Measurements from ENCODE around the gene UPK3B.
"Not testable (repeated sequence)": the region's sequence is repeated elsewhere in the genome, so short reads cannot be mapped to it uniquely, and the experiment has no call there.

The UPK3B gene

DNA sequence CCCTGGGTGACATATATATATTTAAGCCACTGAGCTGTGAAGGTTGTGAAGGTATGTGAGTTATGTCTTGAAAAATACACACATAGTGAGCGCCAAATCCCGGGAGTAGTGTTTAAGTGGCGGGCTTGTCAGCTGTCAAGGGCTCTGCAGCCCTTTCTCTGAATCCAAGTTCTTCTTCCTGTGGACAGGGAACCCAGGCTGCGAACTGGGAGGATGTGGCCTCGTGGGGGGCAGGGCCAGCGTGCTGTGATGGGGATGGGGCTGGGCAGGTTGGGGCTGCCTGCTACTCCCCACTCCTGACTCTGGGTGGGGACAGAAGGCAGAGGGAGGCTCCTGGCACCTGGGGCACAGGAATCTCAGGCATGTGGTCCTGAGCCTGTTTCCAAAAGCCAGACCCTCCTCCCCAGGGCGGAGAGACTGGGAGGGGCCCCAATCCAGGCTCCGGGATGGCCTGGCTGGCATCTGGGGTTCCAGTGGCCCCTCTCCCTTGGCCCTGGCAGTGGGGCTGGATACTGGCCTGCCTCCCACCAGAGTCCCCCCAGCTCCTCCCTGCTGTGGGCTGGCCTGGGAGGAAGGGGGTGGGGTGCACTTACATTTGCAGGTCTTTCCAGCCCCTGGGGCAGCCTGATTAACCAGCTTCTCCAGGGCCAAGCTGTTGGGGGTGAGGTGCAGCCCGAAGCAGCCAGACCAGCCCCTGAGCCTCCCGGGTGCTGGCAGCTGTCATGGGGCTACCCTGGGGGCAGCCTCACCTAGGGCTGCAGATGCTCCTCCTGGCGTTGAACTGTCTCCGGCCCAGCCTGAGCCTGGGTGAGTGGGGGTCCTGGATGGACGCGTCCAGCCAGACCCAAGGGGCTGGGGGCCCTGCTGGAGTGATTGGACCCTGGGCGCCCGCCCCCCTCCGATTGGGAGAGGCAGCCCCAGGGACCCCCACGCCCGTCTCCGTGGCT is at the start of gene UPK3B:
UPK3B (plus strand) TSS at position 622 of the 947 bp plus-strand sequence; CDS start at position 723, 101 bp downstream.
- DNase-seq (ENCODE audit: low spot score) = no peak

DNA sequence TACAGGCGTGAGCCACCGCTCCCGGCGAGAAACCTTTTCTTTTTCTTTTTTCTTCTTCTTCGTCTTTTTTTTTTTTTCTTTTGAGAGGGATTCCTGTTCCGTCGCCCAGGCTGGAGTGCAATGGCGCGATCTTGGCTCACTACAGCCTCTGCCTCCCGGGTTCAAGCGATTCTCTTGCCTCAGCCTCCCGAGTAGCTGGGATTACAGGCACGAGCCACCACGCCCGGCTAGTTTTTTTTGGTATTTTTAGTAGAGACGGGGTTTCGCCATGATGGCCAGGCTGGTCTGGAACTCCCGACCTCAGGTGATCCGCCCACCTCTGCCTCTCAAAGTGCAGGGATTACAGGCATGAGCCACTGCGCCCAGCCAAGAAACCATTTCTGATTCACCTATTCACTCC is 49.6 kb upstream of the UPK3B start:
- DNase-seq (ENCODE audit: low spot score) = not testable (repeated sequence)

DNA sequence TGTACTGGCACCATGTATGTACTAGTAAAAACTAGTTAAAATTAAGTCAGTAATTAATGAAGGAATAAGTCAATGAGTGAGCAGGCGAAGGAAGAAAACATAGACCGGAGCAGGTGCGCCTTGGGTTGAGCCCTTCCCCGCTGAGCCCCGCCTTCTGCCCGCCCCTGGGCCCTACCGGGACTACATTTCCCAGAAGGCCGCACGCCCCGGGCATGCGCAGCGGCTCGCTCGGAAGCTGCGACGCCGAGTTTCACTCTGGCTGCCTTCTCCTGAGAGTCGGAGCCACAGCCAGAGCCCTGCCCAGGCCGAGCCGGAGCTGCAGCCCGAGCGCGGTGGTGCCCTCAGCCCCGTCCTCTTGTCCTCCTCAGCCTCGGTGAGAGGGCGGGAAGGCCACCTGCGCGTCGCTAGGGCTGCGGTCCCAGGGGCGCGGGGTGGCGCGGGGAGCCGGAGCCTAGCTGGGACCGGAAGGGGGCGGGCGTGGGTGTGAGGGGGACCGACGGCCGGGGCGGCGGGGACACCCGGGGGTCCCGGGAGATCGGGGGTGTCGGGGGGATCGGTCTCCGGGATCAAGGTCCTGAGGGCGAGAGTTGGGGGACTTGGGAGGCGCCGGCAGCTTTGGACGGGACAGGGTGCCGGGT is 48.8 kb upstream of the UPK3B start, which contains the start of gene DTX2:
DTX2 (plus strand) TSS at position 246 of the 638 bp plus-strand sequence. CDS start 18,801 bp downstream, outside the sequence.
- DNase-seq (ENCODE audit: low spot score) = not testable (repeated sequence)

DNA sequence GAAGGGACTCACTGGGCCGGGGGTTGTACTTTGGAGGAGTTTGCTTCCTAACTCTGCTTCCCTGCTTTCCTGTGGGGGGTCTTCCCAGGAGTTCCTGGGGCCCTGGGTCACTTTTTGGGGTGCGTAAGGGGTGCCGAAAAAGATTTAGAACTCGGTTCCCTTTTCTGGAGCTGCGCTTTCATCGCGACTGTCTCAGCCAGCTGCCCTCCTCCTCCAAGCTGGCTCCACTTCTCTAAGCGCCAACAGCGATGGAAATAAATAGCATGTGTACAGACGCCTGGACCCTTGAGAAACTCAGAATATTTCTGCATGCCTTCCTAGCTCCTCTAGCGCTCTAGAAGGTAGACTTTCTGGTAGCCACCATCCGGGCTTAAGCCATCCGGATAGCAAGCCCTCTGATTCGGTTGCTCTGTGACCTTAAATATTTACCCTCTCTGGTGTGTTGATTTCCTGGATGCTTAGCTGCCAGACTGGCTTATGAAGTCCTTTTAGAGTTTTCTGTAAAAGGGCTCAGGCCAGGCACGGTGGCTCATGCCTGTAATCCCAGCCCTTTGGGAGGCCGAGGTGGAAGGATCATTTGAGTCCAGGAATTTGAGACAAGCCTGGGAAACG is 48.0 kb upstream of the UPK3B start:
- DNase-seq (ENCODE audit: low spot score) = not testable (repeated sequence)

DNA sequence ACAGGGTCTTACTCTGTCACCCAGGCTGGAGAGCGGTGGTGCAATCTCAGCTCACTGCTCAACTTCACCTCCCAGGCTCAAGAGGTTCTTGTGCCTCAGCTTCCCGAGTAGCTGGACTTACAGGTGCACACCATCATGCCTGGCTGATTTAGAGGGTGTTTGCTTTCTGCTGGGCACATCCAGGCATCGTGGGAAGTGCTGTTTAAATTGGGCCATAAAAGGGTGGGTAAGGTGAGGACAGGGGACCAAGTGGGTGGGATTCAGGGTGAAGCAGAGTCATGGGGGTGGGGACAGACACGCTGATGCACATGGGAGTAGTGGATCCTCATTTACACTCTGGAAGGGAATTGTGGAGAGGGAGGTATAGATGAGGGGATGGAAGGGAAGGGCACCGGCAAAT is 45.4 kb upstream of the UPK3B start:
- not testable (repeated sequence) for DNase-seq (ENCODE audit: low spot score)

DNA sequence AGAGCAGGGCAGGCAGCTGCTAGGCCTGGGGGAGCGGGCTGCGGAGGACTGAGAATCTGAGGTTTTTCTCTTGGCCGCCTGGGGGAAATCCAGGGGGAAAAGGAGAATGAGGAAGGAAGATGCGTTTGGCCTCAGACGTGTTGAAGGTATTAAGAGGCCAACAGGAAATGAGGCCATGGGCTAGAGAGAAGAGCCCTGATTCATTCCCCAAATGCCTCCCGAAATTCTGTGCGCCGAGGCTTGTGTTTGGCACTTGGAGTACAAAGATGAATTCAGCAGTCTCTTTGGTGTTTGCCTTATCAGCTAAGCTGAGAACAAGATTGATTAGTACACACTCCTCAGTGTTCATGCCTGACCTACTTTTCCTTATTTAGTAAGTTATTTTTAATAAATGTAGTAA is 44.4 kb upstream of the UPK3B start:
- DNase-seq (ENCODE audit: low spot score) = not testable (repeated sequence)

DNA sequence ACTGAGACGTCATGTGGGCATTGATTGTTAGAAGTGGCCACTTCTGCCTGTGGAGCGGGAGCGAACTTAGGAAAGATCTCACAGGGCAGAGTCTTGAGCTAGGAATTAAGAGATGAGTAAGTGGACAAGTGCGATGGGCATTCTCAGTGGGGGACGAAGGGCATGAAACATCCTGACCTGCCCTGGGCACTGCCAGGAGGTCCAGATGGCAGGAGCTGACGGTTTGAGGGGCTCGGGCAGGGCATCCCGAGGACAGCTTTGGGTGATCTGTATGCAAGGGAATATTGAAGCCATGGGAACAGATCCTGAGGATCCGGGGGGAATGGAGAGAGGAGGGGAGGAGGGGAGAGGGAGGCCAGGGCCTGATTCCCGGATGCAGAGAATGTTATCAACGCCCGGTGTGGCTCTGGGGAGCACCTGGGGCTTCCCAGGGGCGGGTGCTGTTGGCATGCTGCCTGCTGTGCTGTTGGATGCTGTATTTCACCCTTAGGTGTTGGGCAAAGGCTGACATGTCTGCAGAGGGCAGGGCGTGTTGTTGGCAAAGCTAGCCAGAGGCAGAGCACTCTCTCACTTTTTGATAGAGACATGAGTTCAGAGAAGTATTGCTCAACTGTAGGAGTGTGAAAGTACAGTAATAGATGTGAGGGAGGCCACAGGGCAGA is 42.5 kb upstream of the UPK3B start:
- not testable (repeated sequence) for DNase-seq (ENCODE audit: low spot score)

DNA sequence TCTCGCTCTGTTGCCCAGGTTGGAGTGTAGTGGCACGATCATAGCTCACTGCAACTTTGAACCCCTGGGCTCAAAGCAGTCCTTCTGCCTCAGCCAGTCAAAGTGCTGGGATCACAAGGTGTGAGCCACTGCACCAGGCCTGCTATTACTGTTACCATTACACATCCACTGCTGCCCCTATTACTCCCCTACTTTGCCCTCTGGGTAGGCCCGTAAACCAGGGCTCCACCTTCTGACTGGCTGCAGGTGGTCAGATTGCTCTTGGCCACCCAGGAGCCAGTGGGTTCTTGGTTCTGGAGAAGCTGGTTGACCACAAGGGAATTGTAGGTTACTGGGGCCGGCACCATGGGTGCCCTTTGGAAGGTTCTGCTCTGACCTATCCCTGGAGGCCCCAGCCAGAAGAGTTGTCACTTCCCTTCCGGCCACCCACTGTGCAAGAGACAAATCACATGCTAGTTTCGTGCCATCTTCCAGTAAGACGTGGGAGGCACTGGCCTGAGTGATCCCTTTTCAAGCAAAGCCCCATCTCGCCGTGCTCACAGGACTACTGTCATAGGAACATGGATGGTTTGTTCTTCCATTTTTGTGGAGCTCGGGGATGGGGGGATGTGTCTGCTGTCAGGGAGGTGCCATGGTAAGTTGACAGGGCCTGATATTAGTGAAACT is 38.7 kb upstream of the UPK3B start:
- DNase-seq (ENCODE audit: low spot score) = not testable (repeated sequence)

DNA sequence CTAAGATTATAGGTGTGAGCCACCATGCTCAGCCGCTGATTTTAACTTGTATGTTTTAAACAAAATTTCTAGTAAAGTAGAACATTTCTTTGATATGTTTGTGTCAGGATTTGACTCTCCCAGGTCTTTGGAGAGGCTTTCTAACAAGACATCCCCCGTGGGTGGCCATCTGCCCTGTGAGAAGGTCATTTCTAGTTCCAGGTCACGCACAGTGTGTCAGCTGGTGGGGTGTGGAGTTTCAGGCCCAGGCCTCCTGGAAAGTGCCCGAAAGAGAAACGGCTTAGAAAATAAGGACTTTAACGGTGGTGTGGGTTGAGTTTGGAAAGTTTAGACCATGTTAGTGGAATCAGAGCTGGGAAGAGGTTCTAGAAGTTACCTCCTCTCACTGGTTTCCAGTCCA is 37.3 kb upstream of the UPK3B start:
- DNase-seq (ENCODE audit: low spot score) = not testable (repeated sequence)

DNA sequence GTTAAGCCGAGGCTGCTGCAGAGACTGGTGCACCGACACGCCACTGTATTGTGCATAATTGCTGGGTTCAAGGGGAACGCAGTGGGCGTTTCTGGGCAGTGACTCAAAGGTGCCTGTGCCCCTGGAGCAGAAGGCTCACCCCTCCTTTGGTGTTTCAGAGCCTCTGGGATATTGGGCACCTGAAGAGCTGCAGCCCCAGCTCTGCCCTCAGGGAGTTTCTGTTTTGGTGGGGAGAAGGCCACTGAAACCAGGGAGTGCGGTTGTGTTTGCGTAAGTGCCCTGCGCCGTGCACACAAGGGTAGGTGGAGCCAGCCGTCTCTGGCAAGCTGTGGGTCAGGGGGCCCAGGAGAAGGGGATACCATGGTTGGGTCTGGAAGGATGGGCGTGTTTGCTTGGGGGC is 34.1 kb upstream of the UPK3B start:
- DNase-seq (ENCODE audit: low spot score) = not testable (repeated sequence)

DNA sequence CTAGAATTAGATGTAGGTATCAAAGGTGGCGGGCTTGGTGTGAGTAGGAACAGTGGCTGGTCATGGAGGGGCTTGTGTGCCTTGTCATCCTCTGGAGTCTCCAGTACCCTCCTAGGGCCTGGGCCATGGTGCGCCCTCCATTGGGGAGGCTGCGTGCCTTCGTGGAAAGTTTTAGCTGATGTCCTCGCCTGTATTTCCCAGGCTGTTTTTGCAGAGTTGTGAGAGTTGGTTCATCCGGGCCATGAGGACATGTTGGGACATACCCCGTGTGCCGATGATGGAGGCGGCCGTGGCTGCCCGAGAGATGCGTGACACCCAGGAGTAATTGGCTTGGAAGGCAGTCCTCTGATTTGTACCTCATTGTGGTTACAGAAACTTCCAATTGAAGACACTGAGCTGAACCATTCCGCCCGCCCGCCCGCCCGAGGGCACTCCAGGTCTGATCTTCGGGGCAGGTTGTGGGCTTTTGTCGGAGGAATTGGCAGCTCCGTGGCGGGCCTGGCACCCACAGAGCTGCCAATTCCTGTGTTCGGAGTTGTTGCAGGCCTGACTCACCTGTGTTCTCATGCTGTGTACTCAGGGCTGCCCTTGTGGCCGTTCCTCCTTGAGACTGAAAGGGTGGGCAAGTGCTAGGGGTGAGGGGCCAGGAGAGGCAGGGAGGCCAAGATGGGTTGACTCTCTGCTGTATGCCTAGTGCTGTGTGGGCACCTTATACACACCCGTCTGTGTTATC is 33.4 kb upstream of the UPK3B start:
- not testable (repeated sequence) for DNase-seq (ENCODE audit: low spot score)

DNA sequence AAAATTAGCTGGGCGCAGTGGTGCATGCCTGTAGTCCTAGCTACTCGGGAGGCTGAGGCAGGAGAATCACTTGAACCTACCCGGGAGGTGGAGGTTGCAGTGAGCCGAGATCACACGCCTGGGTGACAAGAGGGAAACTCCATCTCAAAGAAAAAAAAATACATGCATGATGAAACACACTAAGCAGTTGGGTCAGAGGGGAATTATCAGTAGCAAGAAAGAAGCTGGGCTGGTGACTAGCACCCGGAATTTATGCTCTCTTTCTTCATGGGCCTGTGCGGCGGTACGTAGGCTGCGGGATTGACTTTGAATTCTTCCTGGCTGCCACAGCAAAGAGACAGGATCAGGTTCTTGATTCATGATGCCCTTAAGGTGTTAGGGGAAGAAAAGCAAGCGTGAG is 30.7 kb upstream of the UPK3B start:
- not testable (repeated sequence) for DNase-seq (ENCODE audit: low spot score)

DNA sequence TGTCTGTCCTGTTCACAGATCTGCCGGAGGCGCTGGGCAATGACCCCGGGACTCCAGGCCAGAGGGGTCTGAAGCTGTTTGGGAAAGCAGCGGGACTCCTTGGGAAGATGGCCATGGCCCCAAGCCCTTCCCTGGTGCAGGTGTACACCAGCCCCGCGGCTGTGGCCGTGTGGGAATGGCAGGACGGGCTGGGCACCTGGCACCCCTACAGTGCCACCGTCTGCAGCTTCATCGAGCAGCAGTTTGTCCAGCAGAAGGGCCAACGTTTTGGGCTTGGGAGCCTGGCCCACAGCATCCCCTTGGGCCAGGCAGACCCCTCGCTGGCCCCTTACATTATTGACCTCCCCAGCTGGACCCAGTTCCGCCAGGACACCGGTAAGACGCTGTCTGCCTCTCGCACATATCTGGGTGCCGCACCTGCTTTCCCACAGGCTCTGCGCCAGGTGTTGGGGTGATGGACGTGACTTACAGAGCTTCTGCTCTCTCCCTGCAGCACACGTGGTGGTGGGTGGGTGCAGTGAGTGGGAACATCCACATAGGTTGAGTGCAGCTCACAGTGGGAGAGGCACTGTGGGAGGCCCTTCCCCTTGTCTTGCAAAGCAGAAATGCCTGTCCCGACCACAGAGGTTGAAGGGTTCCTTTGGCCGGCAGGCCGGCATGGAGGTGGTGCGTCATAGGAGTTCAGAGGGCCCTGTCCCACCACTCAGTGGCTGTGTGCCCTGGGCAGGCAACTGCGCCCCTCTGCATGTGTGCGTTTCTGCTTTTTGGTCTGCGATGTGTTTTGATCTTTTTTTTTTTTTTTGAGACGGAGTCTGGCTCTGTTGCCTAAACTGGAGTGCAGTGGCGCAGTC is 29.7 kb upstream of the UPK3B start:
- not testable (repeated sequence) for DNase-seq (ENCODE audit: low spot score)

DNA sequence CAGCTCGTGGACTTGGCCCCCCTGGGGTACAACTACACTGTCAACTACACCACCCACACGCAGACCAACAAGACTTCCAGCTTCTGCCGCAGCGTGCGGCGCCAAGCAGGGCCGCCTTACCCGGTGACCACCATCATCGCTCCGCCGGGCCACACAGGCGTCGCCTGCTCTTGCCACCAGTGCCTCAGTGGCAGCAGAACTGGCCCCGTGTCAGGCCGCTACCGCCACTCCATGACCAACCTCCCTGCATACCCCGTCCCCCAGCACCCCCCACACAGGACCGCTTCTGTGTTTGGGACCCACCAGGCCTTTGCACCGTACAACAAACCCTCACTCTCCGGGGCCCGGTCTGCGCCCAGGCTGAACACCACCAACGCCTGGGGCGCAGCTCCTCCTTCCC is 27.7 kb upstream of the UPK3B start:
- DNase-seq (ENCODE audit: low spot score) = not testable (repeated sequence)

DNA sequence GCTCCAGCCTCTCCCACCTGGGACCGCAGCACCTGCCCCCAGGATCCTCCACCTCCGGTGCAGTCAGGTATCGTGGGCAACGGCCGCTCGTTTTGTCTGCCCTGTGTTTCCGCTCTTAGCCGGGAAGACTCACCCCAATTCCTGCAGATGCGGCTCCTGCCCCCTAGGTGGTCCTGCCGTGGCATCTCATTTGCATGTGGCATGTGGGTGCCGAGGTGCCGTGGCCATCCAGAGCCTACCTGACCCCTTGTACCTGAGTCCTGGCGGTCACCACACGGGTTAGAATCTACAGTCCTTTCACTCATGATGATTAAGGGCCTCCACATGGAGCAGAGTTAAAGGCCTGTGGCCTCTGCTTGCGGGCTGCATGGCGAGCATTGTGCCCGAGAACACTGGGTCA is 27.3 kb upstream of the UPK3B start:
- DNase-seq (ENCODE audit: low spot score) = not testable (repeated sequence)

DNA sequence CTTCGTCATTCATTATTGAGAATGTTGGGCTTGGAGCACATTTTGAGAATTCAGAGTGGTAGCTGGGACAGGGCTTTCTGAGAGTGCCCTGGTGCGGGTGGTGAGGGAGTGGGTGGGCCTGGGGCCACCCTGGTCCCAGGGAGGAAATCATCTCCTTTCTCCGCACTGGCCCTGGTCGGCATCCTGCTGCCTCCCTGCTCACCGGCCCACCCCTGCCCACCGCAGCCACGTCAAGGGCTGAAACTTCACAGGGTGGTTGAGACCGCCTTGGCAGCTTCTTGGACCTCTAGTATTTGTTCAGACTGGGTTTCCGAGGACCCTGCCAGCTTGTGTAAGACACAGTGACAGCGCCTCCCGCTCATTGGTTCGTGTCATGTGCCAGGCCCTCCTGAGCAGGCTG is 25.9 kb upstream of the UPK3B start:
- not testable (repeated sequence) for DNase-seq (ENCODE audit: low spot score)

DNA sequence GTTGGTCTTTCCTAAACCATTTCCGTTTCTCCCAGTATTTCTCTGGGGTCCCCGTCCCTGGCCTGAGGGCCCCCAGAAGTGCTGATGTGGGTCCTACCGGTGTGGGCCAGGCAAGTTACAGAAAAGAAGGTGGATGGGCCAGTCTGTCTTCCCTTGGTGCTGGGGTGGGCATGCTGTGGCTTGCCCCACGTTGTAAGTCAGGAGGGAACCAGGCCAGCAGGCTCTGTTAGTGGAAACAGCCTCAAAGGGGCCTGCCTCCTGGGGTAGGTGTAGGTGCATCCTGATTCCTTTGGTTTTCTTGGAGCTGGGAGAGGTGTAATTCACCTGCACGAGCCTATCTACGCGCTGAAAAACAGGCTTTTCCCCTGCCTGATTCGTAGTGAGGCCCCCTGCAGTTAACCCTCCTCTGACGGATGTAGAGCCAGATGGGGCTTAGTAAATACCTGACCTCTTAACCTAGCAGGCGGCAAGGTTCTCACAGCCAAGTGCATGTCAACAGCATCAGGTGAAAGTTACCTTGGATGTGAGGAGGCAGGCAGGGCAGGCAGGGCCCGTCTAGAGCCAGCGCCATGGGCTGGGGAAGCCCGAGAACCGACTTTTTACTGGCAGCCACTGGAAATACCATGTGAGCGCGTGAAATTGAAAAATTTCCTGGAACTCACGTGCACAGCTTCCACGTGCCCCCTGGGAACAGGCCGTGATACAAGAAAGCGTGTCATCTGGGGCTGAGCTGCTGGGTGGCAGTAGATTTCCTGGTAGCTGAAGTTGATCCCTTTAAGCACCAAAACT is 24.3 kb upstream of the UPK3B start:
- not testable (repeated sequence) for DNase-seq (ENCODE audit: low spot score)

DNA sequence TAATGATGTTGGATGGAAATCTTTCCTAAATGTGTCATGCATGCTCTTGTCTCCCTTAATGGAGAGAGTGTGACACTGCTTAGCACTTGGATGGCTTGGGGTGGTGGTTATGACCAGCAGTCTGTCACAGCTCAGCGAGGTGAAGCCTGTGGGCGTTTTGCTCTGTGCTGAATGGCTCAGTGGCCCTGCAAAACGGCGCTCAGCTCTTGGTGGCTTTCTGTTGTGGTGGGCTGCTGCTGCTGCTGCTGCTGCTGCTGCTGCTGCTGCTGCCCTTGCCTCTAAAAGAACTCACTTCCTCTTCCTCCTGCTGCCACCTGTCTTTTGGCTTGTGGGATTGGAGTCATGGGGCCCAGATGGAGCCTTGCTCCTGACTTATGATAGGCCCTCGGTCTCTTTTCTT is 23.7 kb upstream of the UPK3B start:
- DNase-seq (ENCODE audit: low spot score) = not testable (repeated sequence)

DNA sequence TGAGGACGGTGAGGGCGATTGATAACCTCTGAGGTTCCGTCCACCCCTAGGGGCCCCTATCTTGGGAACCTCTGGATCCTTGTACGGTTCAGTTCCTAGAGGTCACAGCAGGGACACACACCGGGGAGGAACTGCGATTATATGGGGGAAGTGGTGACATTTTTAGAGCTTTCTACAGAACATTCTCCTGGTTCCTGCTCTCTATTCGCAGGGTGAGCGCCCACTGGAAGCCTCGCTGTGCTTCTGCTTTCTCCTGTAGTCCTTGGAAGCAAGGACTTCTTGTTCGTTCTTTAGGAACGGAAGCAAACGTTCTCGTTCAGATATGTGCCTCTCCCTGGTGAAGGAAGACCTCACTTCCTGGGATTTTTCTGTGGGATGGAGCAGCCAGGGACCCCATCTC is 22.4 kb upstream of the UPK3B start:
- DNase-seq (ENCODE audit: low spot score) = not testable (repeated sequence)

All from kidney capillary endothelial cell (primary cell).